ENCODE measurements around the gene CLDN10. TPM values are rescaled to one million over a fixed set of nuclear protein-coding genes. Genes with fewer than 3 reads are reported as not detected.

The CLDN10 gene
- total RNA-seq, 2 donors from 2014 or later: not detected

- Mint-ChIP-seq H3K4me3 (no peak overlapping the region), H3K36me3 (ENCODE audit: low read depth) (no peaks in the 10 kb centered on the region), H3K27me3 (peaks cover 67% of the 10 kb centered on the region), H3K27ac (no peak overlapping the region), H3K4me1 (no peaks in the 10 kb centered on the region)
- H3K9me3 ChIP-seq (ENCODE audit: control insufficient read depth, low read length, poor library complexity, severe bottlenecking): no peaks in the 10 kb centered on the region
- ATAC-seq (no peak), DNase-seq (no peak)
These were observed 67.7 kb downstream of the CLDN10 start for GRCh38 chr13:95620030-95620824.

DNA sequence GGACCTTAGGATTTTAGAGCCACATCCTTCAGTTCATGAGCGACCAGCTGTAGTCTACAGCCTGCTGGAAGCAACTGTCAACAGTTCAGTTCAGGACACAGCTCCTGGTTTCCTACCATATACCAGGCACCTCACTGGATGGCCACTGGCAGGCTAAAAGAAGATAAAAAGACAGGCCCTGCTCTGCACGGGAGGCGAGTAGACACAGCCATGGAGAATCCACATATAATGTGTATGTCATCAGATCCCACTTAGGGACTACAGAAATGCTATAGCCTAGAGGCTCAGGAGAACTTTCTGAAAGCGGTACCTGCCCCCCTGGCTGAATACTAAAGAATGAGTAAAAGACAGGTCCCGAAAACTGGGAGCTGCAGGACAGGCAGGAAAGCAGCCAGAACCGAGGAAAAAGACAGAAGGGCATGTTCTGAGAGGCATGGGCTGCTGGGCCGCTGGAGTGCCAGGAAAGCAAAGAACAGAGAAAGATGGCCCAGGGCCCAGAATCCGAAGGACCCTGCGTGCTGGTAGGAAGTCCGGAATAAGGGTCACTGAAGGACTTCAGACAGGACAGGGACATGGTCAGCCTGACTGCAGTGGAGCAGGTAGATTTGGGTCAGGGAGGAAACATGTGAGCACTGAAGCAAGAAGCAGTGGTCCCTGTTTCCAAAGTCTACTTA lies 68.4 kb downstream of the CLDN10 start:
- no peak overlapping the region for H3K27ac Mint-ChIP-seq
- DNase-seq (no peak), ATAC-seq (no peak)
- H3K27me3 Mint-ChIP-seq: peaks cover 65% of the 10 kb centered on the region
- no peaks in the 10 kb centered on the region for H3K4me1 Mint-ChIP-seq
- H3K36me3 Mint-ChIP-seq (ENCODE audit: low read depth): no peaks in the 10 kb centered on the region
- H3K9me3 ChIP-seq (ENCODE audit: control insufficient read depth, low read length, poor library complexity, severe bottlenecking): no peaks in the 10 kb centered on the region
- H3K4me3 Mint-ChIP-seq: no peak overlapping the region

- no peak for ATAC-seq
- no peaks in the 10 kb centered on the region for H3K36me3 Mint-ChIP-seq (ENCODE audit: low read depth)
These were observed 70.6 kb downstream of the CLDN10 start for GRCh38 chr13:95623141-95623540.

DNA sequence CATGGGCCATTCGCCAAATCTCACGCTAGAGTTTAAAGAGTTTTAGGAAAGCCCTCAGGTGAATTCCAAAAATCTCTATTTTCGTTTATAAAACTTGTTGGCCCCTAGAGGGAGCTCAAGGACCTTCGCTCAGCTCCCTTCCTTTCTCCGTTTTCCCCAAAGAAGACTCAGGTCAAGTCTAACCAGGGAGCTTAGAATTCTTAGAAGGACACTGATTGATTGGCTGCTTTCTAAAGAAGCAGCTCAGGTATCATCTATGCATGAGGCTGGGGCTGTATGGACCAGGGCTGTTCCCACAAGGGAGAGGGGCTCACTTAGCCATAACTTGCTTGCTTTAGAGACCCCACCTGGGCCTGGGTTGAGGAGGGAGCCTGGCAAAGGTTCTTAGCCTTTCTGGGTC lies 71.5 kb downstream of the CLDN10 start:
- no peak overlapping the region for H3K4me3 Mint-ChIP-seq
- ATAC-seq (peak; percentile 44), DNase-seq (no peak)
- H3K27me3 Mint-ChIP-seq: peaks cover 49% of the 10 kb centered on the region
- H3K4me1 Mint-ChIP-seq: no peaks in the 10 kb centered on the region
- H3K36me3 Mint-ChIP-seq (ENCODE audit: low read depth): no peaks in the 10 kb centered on the region
- H3K27ac Mint-ChIP-seq: no peak overlapping the region
- no peaks in the 10 kb centered on the region for H3K9me3 ChIP-seq (ENCODE audit: control insufficient read depth, low read length, poor library complexity, severe bottlenecking)

More at GRCh38 chr13:95623141-95623540, 70.6 kb downstream of the CLDN10 start:
- Mint-ChIP-seq H3K4me3 (no peak overlapping the region), H3K27ac (no peak overlapping the region), H3K4me1 (no peaks in the 10 kb centered on the region), H3K27me3 (peaks cover 48% of the 10 kb centered on the region)
- DNase-seq: no peak
- no peaks in the 10 kb centered on the region for H3K9me3 ChIP-seq (ENCODE audit: control insufficient read depth, low read length, poor library complexity, severe bottlenecking)

DNA sequence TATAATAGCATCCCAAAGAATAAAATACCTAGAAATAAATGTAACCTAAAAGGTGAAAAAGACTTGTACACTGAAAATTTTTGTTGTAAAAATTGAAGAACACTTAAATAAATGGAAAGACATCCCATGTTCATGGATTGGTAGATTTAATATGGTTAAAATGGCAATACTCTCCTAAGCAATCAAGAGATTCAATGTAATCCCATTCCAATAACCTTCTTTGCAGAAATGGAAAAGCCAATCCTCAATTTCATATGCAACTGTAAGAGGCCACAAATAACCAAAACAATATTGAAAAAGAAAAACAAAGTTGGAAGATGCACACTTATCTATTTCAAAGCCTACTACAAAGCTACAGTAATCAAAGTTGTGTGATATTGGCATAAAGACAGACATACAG lies 74.2 kb downstream of the CLDN10 start:
- H3K27ac Mint-ChIP-seq: no peak overlapping the region
- DNase-seq: no peak
- no peaks in the 10 kb centered on the region for H3K9me3 ChIP-seq (ENCODE audit: control insufficient read depth, low read length, poor library complexity, severe bottlenecking)

GRCh38 chr13:95627590-95627989 lies 75.1 kb downstream of the CLDN10 start:
- peaks cover 2% of the 10 kb centered on the region for H3K36me3 Mint-ChIP-seq (ENCODE audit: low read depth)
- no peak overlapping the region for H3K27ac Mint-ChIP-seq
- no peaks in the 10 kb centered on the region for H3K9me3 ChIP-seq (ENCODE audit: control insufficient read depth, low read length, poor library complexity, severe bottlenecking)
- ATAC-seq: no peak
- DNase-seq: no peak
- H3K27me3 Mint-ChIP-seq: peaks cover 56% of the 10 kb centered on the region
- H3K4me3 Mint-ChIP-seq: no peak overlapping the region
- H3K4me1 Mint-ChIP-seq: no peaks in the 10 kb centered on the region

More for the DNA sequence above, 74.2 kb downstream of the CLDN10 start:
- Mint-ChIP-seq H3K4me3 (no peak overlapping the region), H3K36me3 (ENCODE audit: low read depth) (no peaks in the 10 kb centered on the region), H3K4me1 (no peaks in the 10 kb centered on the region), H3K27me3 (peaks cover 56% of the 10 kb centered on the region)
- ATAC-seq: no peak

DNA sequence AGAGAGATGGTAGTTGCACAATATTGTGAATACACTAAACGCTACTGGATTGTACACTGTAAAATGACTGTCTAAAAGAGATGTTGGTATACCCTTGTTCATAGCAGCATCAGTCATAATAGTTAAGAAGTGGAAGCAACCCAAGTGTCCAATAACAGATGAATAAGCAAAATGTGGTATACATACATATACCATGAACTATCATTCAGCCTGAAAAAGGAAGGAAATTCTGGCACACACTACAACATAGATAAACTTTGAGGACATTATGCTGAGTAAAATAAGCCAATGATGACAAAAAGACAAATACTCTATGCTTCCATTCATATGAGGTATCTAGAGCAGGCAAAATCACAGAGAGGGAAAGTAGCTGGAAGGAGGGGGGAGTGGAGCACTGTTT lies 76.0 kb downstream of the CLDN10 start:
- Mint-ChIP-seq H3K4me1 (no peaks in the 10 kb centered on the region), H3K27me3 (peaks cover 52% of the 10 kb centered on the region)

GRCh38 chr13:95629071-95629470 lies 76.6 kb downstream of the CLDN10 start:
- H3K27me3 Mint-ChIP-seq: peaks cover 53% of the 10 kb centered on the region
- H3K9me3 ChIP-seq (ENCODE audit: control insufficient read depth, low read length, poor library complexity, severe bottlenecking): no peaks in the 10 kb centered on the region
- H3K36me3 Mint-ChIP-seq (ENCODE audit: low read depth): peaks cover 4% of the 10 kb centered on the region
- no peak overlapping the region for H3K27ac Mint-ChIP-seq
- H3K4me3 Mint-ChIP-seq: no peak overlapping the region
- H3K4me1 Mint-ChIP-seq: no peaks in the 10 kb centered on the region
- ATAC-seq: no peak
- no peak for DNase-seq

More for the DNA sequence above, 76.0 kb downstream of the CLDN10 start:
- no peak for ATAC-seq
- H3K27ac Mint-ChIP-seq: no peak overlapping the region
- H3K4me3 Mint-ChIP-seq: no peak overlapping the region
- no peak for DNase-seq
- H3K36me3 Mint-ChIP-seq (ENCODE audit: low read depth): peaks cover 3% of the 10 kb centered on the region
- H3K9me3 ChIP-seq (ENCODE audit: control insufficient read depth, low read length, poor library complexity, severe bottlenecking): no peaks in the 10 kb centered on the region

Other genes starting within 250 kb of the CLDN10 start
- not detected for gene DZIP1, start 92.0 kb downstream of the CLDN10 start, total RNA-seq
- 10 to 100 TPM; 20.8 to 24.5 TPM for gene DNAJC3, start 124.4 kb downstream of the CLDN10 start, total RNA-seq

All from T-helper 17 cell (primary cell).